Left cardiac atrium (tissue), 4 donors: ENCODE data around the gene CADPS2. TPM values are rescaled to one million over a fixed set of nuclear protein-coding genes. Genes with fewer than 3 reads are reported as not detected.
"Not testable (repeated sequence)": the region's sequence is repeated elsewhere in the genome, so short reads cannot be mapped to it uniquely, and the experiment has no call there.

Experiments
- ATAC-seq, 2 donors: fragments of 200-7000 bp; cut with Tn5 transposase; one replicate each; pipeline ENCODE4 v1.9.1; 2020; ENCODE audit warnings: mild to moderate bottlenecking in 2 of 2, moderate library complexity in 2 of 2
- DNase-seq: peaks from one replicate; pipeline ENCODE4 v3.0.0-alpha.2; 2020
- intact Hi-C, 2 donors: fragments of 100-400 bp; cut with DNase I; formaldehyde crosslinking; loops; one replicate each; pipeline versions ENCODE4 v1.14.1 to v1.15.1; 2022 to 2023
- total RNA-seq, 2 donors: library from RNA; stranded (reverse); fragmentation: NEBNext Ultra II Directional; extraction: Animal tissue kit (Norgen Biotek cat#: 25700); gene quantifications; one replicate each; pipeline ENCODE4 v1.2.1, GENCODE V29; 2021
- donor health status: DM: no; HTN: yes; CAD: no.
- donor health status: DM: no; HTN: yes; CAD: no; lungs with severe emphysema.
- donor health status: DM: yes; HTN: yes; CAD: no.
- donor health status: Dilated cardiomyopathy.

The CADPS2 gene
- total RNA-seq, 2 donors from 2014 or later = 11.5 to 14.4 TPM

DNA sequence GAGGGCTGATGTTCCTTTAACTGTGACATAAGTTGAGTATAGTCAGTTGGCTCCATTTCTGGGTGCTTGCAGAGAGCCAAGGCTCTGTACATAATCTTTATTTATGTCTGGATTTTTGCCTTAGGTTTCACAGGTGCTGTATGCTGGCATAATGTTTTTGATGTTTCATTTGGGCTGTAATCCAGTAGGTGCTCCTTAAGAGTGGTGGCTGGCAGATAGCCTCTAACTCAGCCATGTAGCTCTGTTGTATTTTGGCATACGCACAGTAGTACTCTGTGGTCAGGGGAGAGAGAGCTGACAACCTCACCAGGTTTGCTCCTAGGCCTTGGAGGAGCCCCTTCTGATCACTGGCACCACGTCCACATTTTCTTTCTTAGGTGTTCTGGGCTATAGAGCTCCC is 248.5 kb downstream of the CADPS2 start:
- intact Hi-C loops = no loop called here
- ATAC-seq (no peak), DNase-seq (no peak)

DNA sequence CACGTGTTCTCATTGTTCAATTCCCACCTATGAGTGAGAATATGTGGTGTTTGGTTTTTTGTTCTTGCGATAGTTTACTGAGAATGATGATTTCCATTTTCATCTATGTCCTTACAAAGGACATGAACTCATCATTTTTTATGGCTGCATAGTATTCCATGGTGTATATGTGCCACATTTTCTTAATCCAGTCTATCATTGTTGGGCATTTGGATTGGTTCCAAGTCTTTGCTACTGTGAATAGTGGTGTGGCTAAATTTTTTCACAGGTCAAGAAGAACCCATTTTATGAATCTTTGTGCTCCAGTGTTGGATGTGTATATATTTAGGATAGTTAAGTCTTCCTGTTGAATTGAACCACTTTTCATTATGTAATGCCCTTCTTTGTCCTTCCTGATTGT is 250.8 kb downstream of the CADPS2 start:
- ATAC-seq, intact Hi-C loops, DNase-seq: not testable (repeated sequence)

- intact Hi-C loops = no loop called here
- no peak for ATAC-seq
- DNase-seq = no peak
Observed at GRCh38 chr7:122633472-122633871, 252.8 kb downstream of the CADPS2 start.

DNA sequence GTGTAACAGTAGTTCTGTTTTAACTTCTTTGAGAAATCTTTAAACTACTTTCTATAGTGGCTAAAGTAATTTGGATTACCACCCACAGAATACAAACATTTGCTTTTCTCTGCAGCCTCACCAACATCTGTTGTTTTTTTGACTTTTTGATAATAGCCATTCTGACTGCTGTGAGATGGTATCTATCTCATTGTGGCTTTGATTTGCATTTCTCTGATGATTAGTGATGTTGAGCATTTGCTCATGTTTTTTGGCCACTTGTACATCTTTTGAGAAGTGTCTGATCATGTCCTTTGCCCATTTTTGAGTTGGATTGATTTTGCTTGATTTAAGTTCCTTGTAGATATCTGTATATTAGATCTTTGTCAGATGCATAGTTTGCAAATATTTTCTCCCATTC is 254.0 kb downstream of the CADPS2 start:
- intact Hi-C loops = no loop called here
- ATAC-seq = no peak
- DNase-seq = no peak

DNA sequence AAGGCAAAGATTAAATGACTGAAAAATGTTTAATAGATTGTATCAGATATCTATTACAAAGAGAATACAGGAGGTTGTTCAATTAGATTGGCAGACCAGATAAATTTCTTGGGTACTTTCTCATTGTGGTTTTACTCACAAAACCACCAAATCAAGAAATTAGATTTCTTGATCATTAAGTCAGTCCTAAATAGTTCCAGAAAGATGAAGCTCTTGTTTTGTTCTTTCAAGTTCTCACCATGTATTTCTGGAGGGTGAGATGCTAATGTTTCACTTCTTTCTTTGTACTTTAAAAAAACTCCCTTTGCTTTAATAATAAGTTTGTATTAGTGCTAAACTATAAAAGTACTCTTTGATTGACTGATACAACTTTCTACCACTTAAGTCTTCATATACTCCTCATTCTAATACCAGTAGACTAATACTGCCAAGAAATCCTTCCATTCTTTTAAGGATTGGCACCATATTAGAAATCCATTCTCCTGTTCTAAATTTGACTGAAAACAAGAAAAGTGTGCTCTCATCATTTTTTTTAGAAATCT is 256.8 kb downstream of the CADPS2 start:
- intact Hi-C loops = no loop called here
- no peak for ATAC-seq
- no peak for DNase-seq

- intact Hi-C loops = no loop called here
- no peak for ATAC-seq
Observed at GRCh38 chr7:122628651-122629411, 257.4 kb downstream of the CADPS2 start.

DNA sequence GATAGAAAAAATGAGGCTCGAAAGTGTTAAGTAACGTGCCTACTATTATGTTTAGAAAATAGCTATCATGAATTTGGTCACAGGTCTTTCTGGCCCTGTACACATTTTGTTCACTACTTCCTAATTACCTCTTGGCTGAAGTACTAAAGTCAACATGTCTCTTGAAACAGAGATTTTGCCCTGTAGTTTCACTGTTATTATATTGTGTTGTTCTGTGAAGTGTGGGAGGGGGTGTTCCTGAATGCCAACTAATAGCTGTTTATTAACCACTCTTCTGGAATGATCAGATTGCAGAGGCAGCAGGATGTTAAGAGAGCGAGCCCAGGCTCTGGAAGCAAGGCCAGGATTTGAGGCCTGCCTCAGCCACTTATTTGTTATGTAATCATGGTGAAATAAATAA is 259.5 kb downstream of the CADPS2 start:
- DNase-seq (no peak), ATAC-seq (no peak)
- intact Hi-C loops = no loop called here

More at GRCh38 chr7:122628651-122629411, 257.4 kb downstream of the CADPS2 start:
- no peak for DNase-seq

DNA sequence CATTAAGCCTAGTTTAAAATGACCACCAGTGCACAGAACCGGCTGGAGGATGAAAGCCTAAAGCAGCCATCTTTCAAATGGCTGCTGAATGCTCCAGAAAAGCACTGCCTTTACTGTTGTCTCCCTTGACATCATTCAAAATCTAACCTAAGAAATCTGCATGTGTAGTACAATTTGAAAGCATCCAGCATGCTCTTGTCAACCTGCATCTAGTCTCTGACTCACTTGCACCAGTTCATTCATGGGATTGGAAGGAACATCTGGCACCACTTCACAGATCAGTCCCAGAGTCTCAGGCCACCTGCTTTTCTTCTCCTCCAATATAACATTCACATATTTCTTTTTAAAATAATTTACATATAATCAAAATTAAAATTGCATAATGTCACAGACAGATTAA is 263.6 kb downstream of the CADPS2 start:
- DNase-seq = no peak
- intact Hi-C loops = no loop called here
- no peak for ATAC-seq

GRCh38 chr7:122619664-122620063 is 266.6 kb downstream of the CADPS2 start:
- DNase-seq = no peak
- intact Hi-C loops = no loop called here
- ATAC-seq = no peak

- DNase-seq = no peak
- no peak for ATAC-seq
- intact Hi-C loops = no loop called here
Observed at GRCh38 chr7:122618585-122619189, 267.6 kb downstream of the CADPS2 start.

GRCh38 chr7:122616951-122617350 is 269.3 kb downstream of the CADPS2 start:
- DNase-seq = no peak
- no peak for ATAC-seq
- intact Hi-C loops = no loop called here

DNA sequence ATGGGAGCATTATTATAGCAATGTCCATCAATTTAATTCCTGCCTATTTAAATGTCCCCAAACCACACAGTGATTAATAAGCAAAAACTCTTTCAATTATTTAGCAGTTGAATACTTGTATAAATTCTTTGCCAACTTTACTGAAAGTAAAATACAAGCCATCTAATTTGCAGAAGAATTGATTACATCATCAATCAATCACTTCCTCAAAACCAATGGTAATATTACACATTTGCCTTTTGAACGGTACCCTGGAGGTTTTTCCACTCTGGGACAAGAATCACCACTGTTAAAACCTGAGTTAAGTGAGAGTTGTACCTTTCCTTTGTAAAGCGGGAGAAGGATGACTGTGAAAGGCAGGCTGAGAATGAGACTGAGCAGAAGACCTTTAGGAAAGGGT is 280.3 kb downstream of the CADPS2 start:
- intact Hi-C loops = no loop called here
- ATAC-seq (no peak), DNase-seq (no peak)

DNA sequence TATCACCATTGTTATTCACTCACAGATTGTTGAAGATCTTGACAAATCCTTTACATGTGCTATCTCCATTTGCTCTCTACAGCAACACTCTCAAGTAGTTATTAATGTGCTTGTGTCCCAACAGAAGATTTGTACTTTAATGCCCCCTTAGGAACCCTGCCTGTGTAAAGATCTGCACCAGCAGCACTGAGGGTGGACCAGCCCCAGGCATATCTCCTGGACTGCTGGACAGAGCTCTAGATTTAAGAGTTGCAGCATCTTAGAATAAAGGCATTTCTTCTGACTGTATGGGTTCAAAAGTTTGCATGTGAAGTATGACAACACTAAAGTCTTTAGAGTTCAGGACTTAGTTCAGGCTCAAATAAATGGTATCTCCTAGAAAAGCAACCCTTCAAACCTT is 282.0 kb downstream of the CADPS2 start:
- intact Hi-C loops = no loop called here
- ATAC-seq (no peak), DNase-seq (no peak)

DNA sequence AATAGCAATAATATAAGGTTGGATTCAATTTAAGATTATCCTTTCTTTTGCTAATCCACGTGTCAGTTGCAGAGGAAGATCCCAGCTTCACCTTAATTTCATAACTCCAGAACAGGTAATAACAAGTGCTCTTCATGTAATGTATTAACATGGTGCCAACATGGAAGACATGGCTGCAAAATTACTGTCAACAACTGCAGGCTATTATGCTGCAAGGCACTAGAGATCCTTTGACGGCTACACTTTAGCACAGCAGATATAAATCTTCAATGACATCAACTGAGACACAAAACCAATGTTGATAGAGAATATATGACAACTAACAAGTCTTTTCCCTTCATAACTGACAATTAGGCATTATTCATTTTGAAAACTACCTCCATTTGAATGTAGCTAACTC is 283.5 kb downstream of the CADPS2 start:
- DNase-seq = no peak
- no peak for ATAC-seq
- intact Hi-C loops = no loop called here

DNA sequence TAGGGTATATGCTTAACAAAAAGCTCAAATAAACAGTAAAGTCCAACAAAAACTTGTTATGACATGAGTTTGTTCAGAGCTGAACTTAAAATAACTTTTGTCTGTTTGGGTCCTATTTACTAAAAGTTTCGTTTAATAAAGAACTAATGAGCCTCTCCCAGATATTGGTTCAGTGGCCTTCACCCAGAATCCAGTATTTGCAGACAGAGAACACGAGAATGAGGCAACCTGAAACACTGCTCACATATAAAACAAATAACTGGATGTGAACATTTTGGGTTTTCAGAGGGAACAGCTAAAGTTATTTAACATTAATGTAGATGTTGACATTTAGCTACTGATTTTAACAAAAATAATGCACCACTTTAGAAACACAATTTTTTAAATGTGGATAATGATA is 285.6 kb downstream of the CADPS2 start:
- no peak for ATAC-seq
- intact Hi-C loops = no loop called here
- DNase-seq = no peak

DNA sequence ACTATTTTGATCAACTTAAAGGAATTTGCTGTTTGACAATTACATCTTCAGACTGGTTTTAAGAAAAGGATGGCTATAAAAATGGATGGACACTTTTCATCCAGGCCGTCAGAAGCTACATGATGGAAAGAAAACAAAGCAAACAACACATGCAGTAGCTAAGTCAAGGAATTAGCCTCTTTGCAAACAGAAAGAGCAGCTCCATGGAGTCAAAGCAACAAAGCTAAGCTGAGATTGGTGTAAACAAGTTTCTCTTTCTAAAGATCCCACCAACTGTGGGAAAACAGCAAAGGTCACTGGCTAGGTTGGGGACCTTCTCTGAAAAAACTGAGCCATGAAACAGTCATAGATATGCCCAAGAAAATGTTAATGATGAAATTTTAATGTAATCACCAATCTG is 286.2 kb downstream of the CADPS2 start:
- ATAC-seq (no peak), DNase-seq (no peak)
- intact Hi-C loops = no loop called here

DNA sequence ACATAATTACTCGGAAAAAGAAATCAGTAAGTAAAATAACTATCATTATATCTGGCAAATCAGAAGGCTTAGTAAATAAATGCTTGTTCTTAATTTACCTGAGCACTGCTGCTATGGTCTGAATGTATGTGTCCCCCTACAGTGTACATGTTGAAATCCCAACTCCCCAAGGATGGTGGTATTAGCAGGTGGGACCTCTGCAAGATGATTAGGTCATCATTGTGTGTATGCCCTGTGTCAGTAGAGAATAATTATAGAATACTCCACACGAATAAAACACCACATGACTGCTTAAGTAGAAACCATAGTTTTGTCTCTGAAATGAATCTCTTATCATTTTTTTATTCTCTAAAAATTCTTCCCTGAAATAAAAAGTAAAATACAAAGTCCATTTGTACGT is 289.0 kb downstream of the CADPS2 start:
- no peak for DNase-seq
- no peak for ATAC-seq
- intact Hi-C loops = no loop called here

DNA sequence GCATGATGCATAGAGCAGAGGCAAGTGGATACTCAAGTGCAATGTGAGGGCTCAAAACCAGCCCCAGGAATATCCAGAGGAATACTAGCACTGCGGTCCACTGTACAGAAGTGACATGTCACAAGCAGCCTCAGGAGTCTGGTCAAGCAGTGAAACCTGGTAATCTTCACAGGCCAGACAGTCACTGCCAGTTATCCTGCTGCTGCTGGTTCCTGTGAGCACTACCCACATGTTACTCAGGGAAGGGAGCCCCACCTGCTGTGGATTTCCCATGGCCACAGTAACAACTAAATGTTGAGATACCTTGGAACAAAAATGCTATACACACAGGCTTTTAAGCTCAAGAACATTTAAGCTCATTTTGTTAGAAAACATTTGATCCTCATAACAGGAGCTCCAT is 290.4 kb downstream of the CADPS2 start:
- DNase-seq (no peak), ATAC-seq (no peak)
- intact Hi-C loops = no loop called here

- ATAC-seq = no peak
Observed at GRCh38 chr7:122588621-122589020, 297.6 kb downstream of the CADPS2 start.

DNA sequence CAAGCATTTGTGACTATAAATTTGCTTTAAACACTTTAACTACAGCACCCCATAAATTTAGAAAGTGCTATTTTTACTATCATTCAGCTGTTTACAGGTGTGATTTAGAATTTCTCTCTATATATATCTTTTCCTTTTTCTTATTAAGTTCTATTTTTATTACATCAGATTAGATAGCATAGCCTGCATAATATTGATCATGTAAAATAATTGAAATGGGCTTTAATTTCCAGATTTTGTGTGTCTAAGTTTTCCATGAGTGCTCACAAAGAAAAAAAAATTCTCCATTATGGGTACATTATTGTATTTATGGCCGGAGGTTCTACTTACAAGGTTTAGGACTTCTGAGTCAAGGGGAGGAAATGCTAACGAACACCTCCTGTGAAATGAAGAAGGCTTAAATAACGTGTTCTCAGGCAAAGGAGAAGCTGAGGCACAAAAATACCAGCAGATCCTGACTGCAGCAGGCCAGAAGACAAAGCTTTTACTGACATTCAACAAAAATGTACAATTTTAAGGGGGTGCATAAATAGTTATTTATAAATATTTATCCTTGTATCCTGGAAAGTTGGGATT is 301.5 kb downstream of the CADPS2 start:
- no peak for ATAC-seq
- intact Hi-C loops = no loop called here
- DNase-seq = no peak

More at GRCh38 chr7:122588621-122589020, 297.6 kb downstream of the CADPS2 start:
- DNase-seq = no peak
- intact Hi-C loops = no loop called here

DNA sequence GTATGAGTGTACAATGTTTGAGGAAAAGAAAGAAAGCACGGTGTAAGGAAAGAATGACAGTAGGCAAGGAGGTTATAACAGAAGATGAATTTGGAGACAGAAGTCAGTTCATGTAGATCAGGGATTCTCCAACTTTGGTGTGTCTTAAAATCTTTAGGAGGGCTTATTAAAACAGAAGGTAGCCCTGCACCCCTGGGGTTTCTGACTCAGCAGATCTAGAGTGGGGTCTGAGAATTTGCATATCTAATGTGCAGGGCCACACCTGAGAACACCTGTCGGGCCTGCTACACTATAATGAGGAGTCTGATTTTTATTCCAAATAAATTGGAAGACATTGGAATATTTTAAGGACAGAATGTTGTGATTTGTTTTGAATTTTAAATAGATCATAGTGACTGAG is 307.9 kb downstream of the CADPS2 start:
- intact Hi-C loops = no loop called here
- no peak for DNase-seq
- no peak for ATAC-seq
